GM23338 (cell line): ENCODE measurements around the gene TENM3. TPM values are rescaled to one million over a fixed set of nuclear protein-coding genes. Genes with fewer than 3 reads are reported as not detected.

Experiments used
- ATAC-seq: fragments of 200-7000 bp; cut with Tn5 transposase; 3 replicates; pipeline ENCODE4 v1.9.1; 2020
- DNase-seq: peaks from one replicate; pipeline ENCODE4 v3.0.0-alpha.2; 2015; ENCODE audit warnings: low spot score
- H2AFZ ChIP-seq: fragments of 200-600 bp; sonication (generic); 2 replicates; pipeline ENCODE4 v1.8.0; 2016; ENCODE audit warnings: antibody characterized with exemption, mild to moderate bottlenecking, moderate library complexity
- H3F3A ChIP-seq: fragments of 200-600 bp; sonication (generic); replicated peaks from 2 replicates; pipeline ENCODE4 v1.8.0; 2017; ENCODE audit warnings: antibody characterized with exemption, mixed run types, low read depth
- H3K27ac ChIP-seq: fragments of 200-600 bp; sonication (generic); 2 replicates; pipeline ENCODE4 v1.6.1; 2016; ENCODE audit warnings: low read depth
- H3K27me3 ChIP-seq: fragments of 200-600 bp; sonication (generic); 2 replicates; pipeline ENCODE4 v1.8.0; 2016; ENCODE audit warnings: mild to moderate bottlenecking, mixed run types, moderate library complexity; ENCODE audit not compliant: insufficient read depth
- H3K36me3 ChIP-seq: fragments of 200-600 bp; sonication (generic); 2 replicates; pipeline ENCODE4 v1.8.0; 2016; ENCODE audit warnings: mild to moderate bottlenecking; ENCODE audit not compliant: insufficient read depth
- H3K4me1 ChIP-seq: fragments of 200-600 bp; sonication (generic); 2 replicates; pipeline ENCODE4 v1.8.0; 2016; ENCODE audit warnings: mild to moderate bottlenecking, moderate library complexity; ENCODE audit not compliant: insufficient read depth
- H3K4me2 ChIP-seq: fragments of 200-600 bp; sonication (generic); 2 replicates; pipeline ENCODE4 v1.7.1; 2017; ENCODE audit warnings: mixed run types
- H3K4me3 ChIP-seq: fragments of 200-600 bp; sonication (generic); 2 replicates; pipeline ENCODE4 v1.6.1; 2016; ENCODE audit warnings: mixed run types
- H3K79me2 ChIP-seq: fragments of 200-600 bp; sonication (generic); replicated peaks from 2 replicates; pipeline ENCODE4 v1.8.0; 2017; ENCODE audit warnings: mild to moderate bottlenecking; ENCODE audit not compliant: insufficient read depth
- H3K9me2 ChIP-seq: fragments of 200-600 bp; sonication (generic); 2 replicates; pipeline ENCODE4 v1.8.0; 2017; ENCODE audit not compliant: insufficient read depth
- H4K20me1 ChIP-seq: fragments of 200-600 bp; sonication (generic); replicated peaks from 2 replicates; pipeline ENCODE4 v1.8.0; 2017; ENCODE audit warnings: mild to moderate bottlenecking; ENCODE audit not compliant: insufficient read depth
- H3K27ac Mint-ChIP-seq: 2 replicates; pipeline ENCODE4 v1.8.0; 2020; ENCODE audit warnings: inconsistent platforms, mild to moderate bottlenecking, moderate library complexity, mixed read lengths
- H3K27me3 Mint-ChIP-seq: 3 replicates; pipeline ENCODE4 v1.8.0; 2022; ENCODE audit warnings: low read depth, mild to moderate bottlenecking, moderate library complexity, mixed read lengths, inconsistent platforms; ENCODE audit not compliant: insufficient read depth, poor library complexity
- H3K36me3 Mint-ChIP-seq: 3 replicates; pipeline ENCODE4 v1.8.0; 2021; ENCODE audit warnings: low read depth, mild to moderate bottlenecking, inconsistent platforms, moderate library complexity, mixed read lengths
- H3K4me1 Mint-ChIP-seq: 3 replicates; pipeline ENCODE4 v1.8.0; 2020; ENCODE audit warnings: mild to moderate bottlenecking, inconsistent platforms, mixed read lengths
- H3K4me3 Mint-ChIP-seq: 3 replicates; pipeline ENCODE4 v1.8.0; 2021; ENCODE audit warnings: moderate library complexity, mild to moderate bottlenecking, inconsistent platforms, mixed read lengths
- H3K9me3 Mint-ChIP-seq: 3 replicates; pipeline ENCODE4 v1.8.0; 2020; ENCODE audit warnings: moderate library complexity, mild to moderate bottlenecking, inconsistent platforms, mixed read lengths
- CREB1 ChIP-seq: fragments of 250-450 bp; sonication (Bioruptor Pico); IDR thresholded peaks from 2 replicates; pipeline ENCODE4 v1.5.0; 2020; ENCODE audit warnings: low read depth, mild to moderate bottlenecking, moderate library complexity
- CTCF ChIP-seq, 2 experiments: fragments of 200-600 bp in 1 of 2; sonication (generic) in 1 of 2; conservative IDR thresholded peaks; 2 replicates each; pipeline versions ENCODE4 v1.5.1 to v1.6.1; 2016 to 2017; ENCODE audit warnings: antibody characterized with exemption in 2 of 2, low read depth in 2 of 2, mild to moderate bottlenecking in 2 of 2, moderate library complexity in 1 of 2
- EZH2 ChIP-seq: fragments of 200-600 bp; sonication (generic); IDR thresholded peaks from one replicate; pipeline ENCODE4 v1.8.0; 2017; ENCODE audit warnings: antibody characterized with exemption, mild to moderate bottlenecking, low read depth; ENCODE audit not compliant: unreplicated experiment
- EZH2phosphoT487 ChIP-seq: fragments of 200-600 bp; sonication (generic); IDR thresholded peaks from one replicate; pipeline ENCODE4 v1.8.1; 2018; ENCODE audit warnings: antibody characterized with exemption; ENCODE audit not compliant: unreplicated experiment
- JUNB ChIP-seq: IDR thresholded peaks from one replicate; pipeline ENCODE4 v1.6.1; 2016; ENCODE audit warnings: antibody characterized with exemption; ENCODE audit not compliant: unreplicated experiment
- NANOG ChIP-seq: IDR thresholded peaks from 2 replicates; pipeline ENCODE4 v1.6.1; 2016; ENCODE audit warnings: antibody characterized with exemption, borderline replicate concordance
- POLR2AphosphoS5 ChIP-seq: IDR thresholded peaks from 2 replicates; pipeline ENCODE4 v1.6.1; 2016; ENCODE audit warnings: antibody characterized with exemption, low read depth
- REST ChIP-seq: IDR thresholded peaks from one replicate; pipeline ENCODE4 v1.6.1; 2018; ENCODE audit warnings: antibody characterized with exemption; ENCODE audit not compliant: unreplicated experiment
- STAT1 ChIP-seq: IDR thresholded peaks from one replicate; pipeline ENCODE4 v1.6.1; 2016; ENCODE audit warnings: antibody characterized with exemption; ENCODE audit not compliant: unreplicated experiment
- ZNF114 ChIP-seq: fragments of 250-450 bp; sonication (Bioruptor Pico); IDR thresholded peaks from 2 replicates; pipeline ENCODE4 v1.5.0; 2020; ENCODE audit warnings: mild to moderate bottlenecking, moderate library complexity
- ZNF331 ChIP-seq: fragments of 250-450 bp; sonication (Bioruptor Pico); IDR thresholded peaks from 2 replicates; pipeline ENCODE4 v1.5.0; 2020; ENCODE audit warnings: low read depth, mild to moderate bottlenecking, moderate library complexity
- polyA plus RNA-seq: library from polyadenylated mRNA; unstranded; fragments of >200 nt; fragmentation: Nextera tagmentation; extraction: Ambion mirVana; gene quantifications from 2 replicates; pipeline ENCODE4 v1.2.1, GENCODE V29; 2016
- total RNA-seq: library from RNA; depleted of rRNA; stranded (reverse); fragments of >200 nt; shearing (Covaris generic); gene quantifications from 2 replicates; pipeline ENCODE4 v1.2.3, GENCODE V29; 2014
- TF ChIP-seq, protein P1 (sequence below): IDR thresholded peaks from 2 replicates; pipeline ENCODE4 v1.6.1; 2016; ENCODE audit warnings: antibody characterized with exemption
- TF ChIP-seq, protein P2 (sequence below): fragments of 250-450 bp; sonication (Bioruptor Pico); IDR thresholded peaks from 2 replicates; pipeline ENCODE4 v1.5.0; 2020; ENCODE audit warnings: mild to moderate bottlenecking, moderate library complexity

The TENM3 gene
- total and polyA plus RNA-seq, 2 experiments from 2014 or later, result 22.2 to 128 TPM

DNA sequence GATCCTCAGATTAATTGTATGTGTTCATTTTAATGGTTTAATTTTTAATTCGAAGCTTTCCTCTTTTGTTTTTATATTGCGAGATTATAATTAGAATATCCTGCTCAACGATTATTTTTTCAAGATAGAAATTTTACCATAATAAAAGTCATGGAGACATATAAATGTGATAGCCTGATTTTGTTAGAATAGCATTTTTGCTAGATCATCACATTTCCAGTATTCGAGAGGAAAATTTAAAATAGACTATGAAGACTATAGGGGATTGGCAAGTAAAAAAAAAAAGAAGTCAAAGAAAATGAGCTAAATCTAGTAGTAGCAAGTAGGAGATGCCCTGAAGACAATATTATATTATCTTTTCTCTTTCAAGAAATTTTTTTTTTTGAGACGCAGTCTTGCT lies 60.6 kb downstream of the TENM3 start:
- H3K36me3 ChIP-seq, result no peaks in the 10 kb centered on the region
- DNase-seq (no peak), ATAC-seq (no peak)
- H3K79me2 ChIP-seq, result no peaks in the 10 kb centered on the region
- Mint-ChIP-seq H3K4me3 (no peak overlapping the region), H3K4me1 (peaks cover 5% of the 10 kb centered on the region; the same call in 2 of the 3 replicates), H3K27me3 (no peaks in the 10 kb centered on the region), H3K9me3 (no peaks in the 10 kb centered on the region), H3K36me3 (no peaks in the 10 kb centered on the region), H3K27ac (no peak overlapping the region)
- TF ChIP-seq CREB1 (CRISPR knock-in tag) (no peak), EZH2 (no peak), REST (no peak), EZH2phosphoT487 (no peak), ZNF331 (CRISPR knock-in tag) (no peak), POLR2AphosphoS5 (no peak), NANOG (no peak), CTCF (conservative IDR thresholded peaks at IDR 0.05; ENCODE audit: low read depth in 2 of 2) (no peak), JUNB (no peak), ZNF114 (no peak), STAT1 (no peak)
- TF ChIP-seq, protein P1, sequence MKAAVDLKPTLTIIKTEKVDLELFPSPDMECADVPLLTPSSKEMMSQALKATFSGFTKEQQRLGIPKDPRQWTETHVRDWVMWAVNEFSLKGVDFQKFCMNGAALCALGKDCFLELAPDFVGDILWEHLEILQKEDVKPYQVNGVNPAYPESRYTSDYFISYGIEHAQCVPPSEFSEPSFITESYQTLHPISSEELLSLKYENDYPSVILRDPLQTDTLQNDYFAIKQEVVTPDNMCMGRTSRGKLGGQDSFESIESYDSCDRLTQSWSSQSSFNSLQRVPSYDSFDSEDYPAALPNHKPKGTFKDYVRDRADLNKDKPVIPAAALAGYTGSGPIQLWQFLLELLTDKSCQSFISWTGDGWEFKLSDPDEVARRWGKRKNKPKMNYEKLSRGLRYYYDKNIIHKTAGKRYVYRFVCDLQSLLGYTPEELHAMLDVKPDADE, result no peak
- TF ChIP-seq, protein P2, sequence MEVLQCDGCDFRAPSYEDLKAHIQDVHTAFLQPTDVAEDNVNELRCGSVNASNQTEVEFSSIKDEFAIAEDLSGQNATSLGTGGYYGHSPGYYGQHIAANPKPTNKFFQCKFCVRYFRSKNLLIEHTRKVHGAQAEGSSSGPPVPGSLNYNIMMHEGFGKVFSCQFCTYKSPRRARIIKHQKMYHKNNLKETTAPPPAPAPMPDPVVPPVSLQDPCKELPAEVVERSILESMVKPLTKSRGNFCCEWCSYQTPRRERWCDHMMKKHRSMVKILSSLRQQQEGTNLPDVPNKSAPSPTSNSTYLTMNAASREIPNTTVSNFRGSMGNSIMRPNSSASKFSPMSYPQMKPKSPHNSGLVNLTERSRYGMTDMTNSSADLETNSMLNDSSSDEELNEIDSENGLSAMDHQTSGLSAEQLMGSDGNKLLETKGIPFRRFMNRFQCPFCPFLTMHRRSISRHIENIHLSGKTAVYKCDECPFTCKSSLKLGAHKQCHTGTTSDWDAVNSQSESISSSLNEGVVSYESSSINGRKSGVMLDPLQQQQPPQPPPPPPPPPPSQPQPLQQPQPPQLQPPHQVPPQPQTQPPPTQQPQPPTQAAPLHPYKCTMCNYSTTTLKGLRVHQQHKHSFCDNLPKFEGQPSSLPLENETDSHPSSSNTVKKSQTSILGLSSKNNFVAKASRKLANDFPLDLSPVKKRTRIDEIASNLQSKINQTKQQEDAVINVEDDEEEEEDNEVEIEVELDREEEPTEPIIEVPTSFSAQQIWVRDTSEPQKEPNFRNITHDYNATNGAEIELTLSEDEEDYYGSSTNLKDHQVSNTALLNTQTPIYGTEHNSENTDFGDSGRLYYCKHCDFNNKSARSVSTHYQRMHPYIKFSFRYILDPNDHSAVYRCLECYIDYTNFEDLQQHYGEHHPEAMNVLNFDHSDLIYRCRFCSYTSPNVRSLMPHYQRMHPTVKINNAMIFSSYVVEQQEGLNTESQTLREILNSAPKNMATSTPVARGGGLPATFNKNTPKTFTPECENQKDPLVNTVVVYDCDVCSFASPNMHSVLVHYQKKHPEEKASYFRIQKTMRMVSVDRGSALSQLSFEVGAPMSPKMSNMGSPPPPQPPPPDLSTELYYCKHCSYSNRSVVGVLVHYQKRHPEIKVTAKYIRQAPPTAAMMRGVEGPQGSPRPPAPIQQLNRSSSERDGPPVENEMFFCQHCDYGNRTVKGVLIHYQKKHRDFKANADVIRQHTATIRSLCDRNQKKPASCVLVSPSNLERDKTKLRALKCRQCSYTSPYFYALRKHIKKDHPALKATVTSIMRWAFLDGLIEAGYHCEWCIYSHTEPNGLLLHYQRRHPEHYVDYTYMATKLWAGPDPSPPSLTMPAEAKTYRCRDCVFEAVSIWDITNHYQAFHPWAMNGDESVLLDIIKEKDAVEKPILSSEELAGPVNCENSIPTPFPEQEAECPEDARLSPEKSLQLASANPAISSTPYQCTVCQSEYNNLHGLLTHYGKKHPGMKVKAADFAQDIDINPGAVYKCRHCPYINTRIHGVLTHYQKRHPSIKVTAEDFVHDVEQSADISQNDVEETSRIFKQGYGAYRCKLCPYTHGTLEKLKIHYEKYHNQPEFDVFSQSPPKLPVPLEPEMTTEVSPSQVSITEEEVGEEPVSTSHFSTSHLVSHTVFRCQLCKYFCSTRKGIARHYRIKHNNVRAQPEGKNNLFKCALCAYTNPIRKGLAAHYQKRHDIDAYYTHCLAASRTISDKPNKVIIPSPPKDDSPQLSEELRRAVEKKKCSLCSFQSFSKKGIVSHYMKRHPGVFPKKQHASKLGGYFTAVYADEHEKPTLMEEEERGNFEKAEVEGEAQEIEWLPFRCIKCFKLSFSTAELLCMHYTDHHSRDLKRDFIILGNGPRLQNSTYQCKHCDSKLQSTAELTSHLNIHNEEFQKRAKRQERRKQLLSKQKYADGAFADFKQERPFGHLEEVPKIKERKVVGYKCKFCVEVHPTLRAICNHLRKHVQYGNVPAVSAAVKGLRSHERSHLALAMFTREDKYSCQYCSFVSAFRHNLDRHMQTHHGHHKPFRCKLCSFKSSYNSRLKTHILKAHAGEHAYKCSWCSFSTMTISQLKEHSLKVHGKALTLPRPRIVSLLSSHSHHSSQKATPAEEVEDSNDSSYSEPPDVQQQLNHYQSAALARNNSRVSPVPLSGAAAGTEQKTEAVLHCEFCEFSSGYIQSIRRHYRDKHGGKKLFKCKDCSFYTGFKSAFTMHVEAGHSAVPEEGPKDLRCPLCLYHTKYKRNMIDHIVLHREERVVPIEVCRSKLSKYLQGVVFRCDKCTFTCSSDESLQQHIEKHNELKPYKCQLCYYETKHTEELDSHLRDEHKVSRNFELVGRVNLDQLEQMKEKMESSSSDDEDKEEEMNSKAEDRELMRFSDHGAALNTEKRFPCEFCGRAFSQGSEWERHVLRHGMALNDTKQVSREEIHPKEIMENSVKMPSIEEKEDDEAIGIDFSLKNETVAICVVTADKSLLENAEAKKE (CRISPR knock-in tag), result no peak
- H4K20me1 ChIP-seq, result no peaks in the 10 kb centered on the region
- no peak overlapping the region for H3K27ac ChIP-seq
- H3K4me3 ChIP-seq, result no peak overlapping the region
- no peak overlapping the region for H2AFZ ChIP-seq
- no peaks in the 10 kb centered on the region for H3K27me3 ChIP-seq
- H3F3A ChIP-seq, result no peaks in the 10 kb centered on the region
- no peaks in the 10 kb centered on the region; the same call in 1 of the 2 replicates for H3K4me1 ChIP-seq
- H3K4me2 ChIP-seq, result no peak overlapping the region
- 0 out of 2 replicates have a peak, but pooled peaks cover 3% of the 10 kb centered on the region for H3K9me2 ChIP-seq
